Neural cell (in vitro differentiated cells): ENCODE measurements around the gene FANCC. TPM values are rescaled to one million over a fixed set of nuclear protein-coding genes. Genes with fewer than 3 reads are reported as not detected.

Experiments used
- H2AFZ ChIP-seq: fragments of 200-600, 300-800 bp; sonication (generic), shearing (Covaris generic); 2 replicates; pipeline ENCODE4 v1.6.0; 2014; ENCODE audit warnings: low read depth, mild to moderate bottlenecking, antibody characterized with exemption, low read length, moderate library complexity
- H3F3A ChIP-seq: fragments of 200-600 bp; shearing (Covaris generic); 2 replicates; pipeline ENCODE4 v1.6.1; 2016; ENCODE audit warnings: mild to moderate bottlenecking, moderate library complexity, mixed read lengths, antibody characterized with exemption, low read length; ENCODE audit not compliant: insufficient read depth, poor library complexity, severe bottlenecking
- H3K27ac ChIP-seq: fragments of 200-600, 300-800 bp; sonication (generic), shearing (Covaris generic); 2 replicates; pipeline ENCODE4 v1.5.1; 2014; ENCODE audit warnings: mild to moderate bottlenecking, low read length, moderate library complexity
- H3K27me3 ChIP-seq: fragments of 300-800, 200-600 bp; sonication (generic), shearing (Covaris generic); 2 replicates; pipeline ENCODE4 v1.6.0; 2014; ENCODE audit warnings: mild to moderate bottlenecking, low read depth, low read length, moderate library complexity; ENCODE audit not compliant: insufficient read depth
- H3K36me3 ChIP-seq: fragments of 300-800, 200-600 bp; sonication (generic), shearing (Covaris generic); 2 replicates; pipeline ENCODE4 v1.5.1; 2014; ENCODE audit warnings: mild to moderate bottlenecking, antibody characterized with exemption, low read length, moderate library complexity; ENCODE audit not compliant: insufficient read depth
- H3K4me2 ChIP-seq: fragments of 300-800, 200-600 bp; sonication (generic), shearing (Covaris generic); 2 replicates; pipeline ENCODE4 v1.6.0; 2014; ENCODE audit warnings: mild to moderate bottlenecking, low read length
- H3K4me3 ChIP-seq: fragments of 300-800, 200-600 bp; sonication (generic), shearing (Covaris generic); 2 replicates; pipeline ENCODE4 v1.5.1; 2014; ENCODE audit warnings: mild to moderate bottlenecking, low read length, moderate library complexity
- H3K79me2 ChIP-seq: fragments of 200-600 bp; shearing (Covaris generic); replicated peaks from 2 replicates; pipeline ENCODE4 v1.6.0; 2014; ENCODE audit warnings: mild to moderate bottlenecking, low read length, moderate library complexity; ENCODE audit not compliant: insufficient read depth
- H3K9ac ChIP-seq: fragments of 300-800, 200-600 bp; sonication (generic), shearing (Covaris generic); 2 replicates; pipeline ENCODE4 v1.6.1; 2016; ENCODE audit warnings: mild to moderate bottlenecking, low read length, mixed read lengths
- H3K9me2 ChIP-seq: fragments of 200-600 bp; shearing (Covaris generic); 2 replicates; pipeline ENCODE4 v1.6.1; 2016; ENCODE audit warnings: mild to moderate bottlenecking, low read length, mixed read lengths; ENCODE audit not compliant: insufficient read depth
- H3K9me3 ChIP-seq: fragments of 200-600, 300-800 bp; sonication (generic), shearing (Covaris generic); 2 replicates; pipeline ENCODE4 v1.6.1; 2016; ENCODE audit warnings: mild to moderate bottlenecking, mixed run types, low read length, moderate library complexity, mixed read lengths
- H4K20me1 ChIP-seq: fragments of 200-600 bp; shearing (Covaris generic); 2 replicates; pipeline ENCODE4 v1.6.1; 2016; ENCODE audit warnings: mild to moderate bottlenecking, mixed run types; ENCODE audit not compliant: insufficient read depth
- EP300 ChIP-seq: fragments of 450-650 bp; conservative IDR thresholded peaks from 2 replicates; pipeline ENCODE4 v1.6.1; 2014; ENCODE audit warnings: antibody characterized with exemption, mild to moderate bottlenecking, moderate library complexity; ENCODE audit not compliant: poor library complexity, severe bottlenecking
- EZH2 ChIP-seq: fragments of 200-600, 300-800 bp; shearing (Covaris generic), sonication (generic); IDR thresholded peaks from 2 replicates; pipeline ENCODE4 v1.6.1; 2014; ENCODE audit warnings: antibody characterized with exemption, low read length, borderline replicate concordance, mild to moderate bottlenecking; ENCODE audit not compliant: insufficient read depth, poor library complexity, severe bottlenecking
- MXI1 ChIP-seq: fragments of 450-650 bp; conservative IDR thresholded peaks from 2 replicates; pipeline ENCODE4 v1.6.1; 2014; ENCODE audit warnings: antibody characterized with exemption, mild to moderate bottlenecking; ENCODE audit not compliant: poor library complexity, severe bottlenecking
- POLR2AphosphoS5 ChIP-seq: IDR thresholded peaks from 2 replicates; pipeline ENCODE4 v1.6.1; 2012
- RAD21 ChIP-seq: fragments of 450-650 bp; conservative IDR thresholded peaks from 2 replicates; pipeline ENCODE4 v1.6.1; 2014; ENCODE audit warnings: antibody characterized with exemption, mild to moderate bottlenecking, moderate library complexity
- SMC3 ChIP-seq: fragments of 450-650 bp; conservative IDR thresholded peaks from 2 replicates; pipeline ENCODE4 v1.6.1; 2014; ENCODE audit warnings: antibody characterized with exemption, mild to moderate bottlenecking, moderate library complexity; ENCODE audit not compliant: poor library complexity
- TAF1 ChIP-seq: IDR thresholded peaks from 2 replicates; pipeline ENCODE4 v1.6.1; 2012; ENCODE audit warnings: low read depth
- polyA plus RNA-seq: library from polyadenylated mRNA; depleted of rRNA; stranded (reverse); fragments of >200 nt; gene quantifications from 2 replicates; pipeline ENCODE4 v1.2.3, GENCODE V29; 2014
- TF ChIP-seq, protein P1 (sequence below): fragments of 450-650 bp; IDR thresholded peaks from 2 replicates; pipeline ENCODE4 v1.5.1; 2014; ENCODE audit warnings: antibody characterized with exemption, mild to moderate bottlenecking, moderate library complexity; ENCODE audit not compliant: poor library complexity, severe bottlenecking
- TF ChIP-seq, protein P2 (sequence below): IDR thresholded peaks from 2 replicates; pipeline ENCODE4 v1.6.1; 2012; ENCODE audit warnings: borderline replicate concordance

FANCC gene
- polyA plus RNA-seq, 1 donor from 2014 or later = 9.7 TPM

DNA sequence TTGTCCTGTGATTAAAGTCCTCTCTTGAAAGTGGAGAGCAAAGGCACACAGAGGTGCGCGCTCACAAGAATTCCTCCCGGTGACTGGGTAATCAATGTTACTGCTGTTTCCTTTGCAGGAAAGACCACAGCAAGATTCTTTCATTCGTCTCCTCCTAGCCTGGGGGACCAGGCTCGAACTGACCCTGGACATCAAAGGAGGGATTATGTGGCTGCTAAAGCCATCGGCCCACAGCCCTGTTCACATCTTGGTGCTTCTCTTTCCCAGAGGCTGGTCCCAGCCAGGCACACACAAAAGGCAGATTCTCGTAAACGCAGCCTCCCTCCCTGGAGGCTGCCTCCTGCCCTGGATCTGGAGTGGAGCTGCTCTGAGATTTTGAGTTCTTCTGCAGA is 230.9 kb downstream of the FANCC start:
- Histone ChIP-seq H3K4me2 (no peak overlapping the region), H3K27ac (no peak overlapping the region), H3K4me3 (no peak overlapping the region), H4K20me1 (no peaks in the 10 kb centered on the region), H3K9ac (no peak overlapping the region), H2AFZ (no peak overlapping the region), H3F3A (no peaks in the 10 kb centered on the region), H3K27me3 (no peaks in the 10 kb centered on the region), H3K36me3 (no peaks in the 10 kb centered on the region), H3K9me3 (no peaks in the 10 kb centered on the region), H3K9me2 (no peaks in the 10 kb centered on the region), H3K79me2 (no peaks in the 10 kb centered on the region)
- TF ChIP-seq SMC3 (no peak), EP300 (no peak), TAF1 (no peak), MXI1 (no peak), RAD21 (no peak), POLR2AphosphoS5 (no peak), EZH2 (no peak)
- TF ChIP-seq, protein P1, sequence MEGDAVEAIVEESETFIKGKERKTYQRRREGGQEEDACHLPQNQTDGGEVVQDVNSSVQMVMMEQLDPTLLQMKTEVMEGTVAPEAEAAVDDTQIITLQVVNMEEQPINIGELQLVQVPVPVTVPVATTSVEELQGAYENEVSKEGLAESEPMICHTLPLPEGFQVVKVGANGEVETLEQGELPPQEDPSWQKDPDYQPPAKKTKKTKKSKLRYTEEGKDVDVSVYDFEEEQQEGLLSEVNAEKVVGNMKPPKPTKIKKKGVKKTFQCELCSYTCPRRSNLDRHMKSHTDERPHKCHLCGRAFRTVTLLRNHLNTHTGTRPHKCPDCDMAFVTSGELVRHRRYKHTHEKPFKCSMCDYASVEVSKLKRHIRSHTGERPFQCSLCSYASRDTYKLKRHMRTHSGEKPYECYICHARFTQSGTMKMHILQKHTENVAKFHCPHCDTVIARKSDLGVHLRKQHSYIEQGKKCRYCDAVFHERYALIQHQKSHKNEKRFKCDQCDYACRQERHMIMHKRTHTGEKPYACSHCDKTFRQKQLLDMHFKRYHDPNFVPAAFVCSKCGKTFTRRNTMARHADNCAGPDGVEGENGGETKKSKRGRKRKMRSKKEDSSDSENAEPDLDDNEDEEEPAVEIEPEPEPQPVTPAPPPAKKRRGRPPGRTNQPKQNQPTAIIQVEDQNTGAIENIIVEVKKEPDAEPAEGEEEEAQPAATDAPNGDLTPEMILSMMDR = no peak
- TF ChIP-seq, protein P2, sequence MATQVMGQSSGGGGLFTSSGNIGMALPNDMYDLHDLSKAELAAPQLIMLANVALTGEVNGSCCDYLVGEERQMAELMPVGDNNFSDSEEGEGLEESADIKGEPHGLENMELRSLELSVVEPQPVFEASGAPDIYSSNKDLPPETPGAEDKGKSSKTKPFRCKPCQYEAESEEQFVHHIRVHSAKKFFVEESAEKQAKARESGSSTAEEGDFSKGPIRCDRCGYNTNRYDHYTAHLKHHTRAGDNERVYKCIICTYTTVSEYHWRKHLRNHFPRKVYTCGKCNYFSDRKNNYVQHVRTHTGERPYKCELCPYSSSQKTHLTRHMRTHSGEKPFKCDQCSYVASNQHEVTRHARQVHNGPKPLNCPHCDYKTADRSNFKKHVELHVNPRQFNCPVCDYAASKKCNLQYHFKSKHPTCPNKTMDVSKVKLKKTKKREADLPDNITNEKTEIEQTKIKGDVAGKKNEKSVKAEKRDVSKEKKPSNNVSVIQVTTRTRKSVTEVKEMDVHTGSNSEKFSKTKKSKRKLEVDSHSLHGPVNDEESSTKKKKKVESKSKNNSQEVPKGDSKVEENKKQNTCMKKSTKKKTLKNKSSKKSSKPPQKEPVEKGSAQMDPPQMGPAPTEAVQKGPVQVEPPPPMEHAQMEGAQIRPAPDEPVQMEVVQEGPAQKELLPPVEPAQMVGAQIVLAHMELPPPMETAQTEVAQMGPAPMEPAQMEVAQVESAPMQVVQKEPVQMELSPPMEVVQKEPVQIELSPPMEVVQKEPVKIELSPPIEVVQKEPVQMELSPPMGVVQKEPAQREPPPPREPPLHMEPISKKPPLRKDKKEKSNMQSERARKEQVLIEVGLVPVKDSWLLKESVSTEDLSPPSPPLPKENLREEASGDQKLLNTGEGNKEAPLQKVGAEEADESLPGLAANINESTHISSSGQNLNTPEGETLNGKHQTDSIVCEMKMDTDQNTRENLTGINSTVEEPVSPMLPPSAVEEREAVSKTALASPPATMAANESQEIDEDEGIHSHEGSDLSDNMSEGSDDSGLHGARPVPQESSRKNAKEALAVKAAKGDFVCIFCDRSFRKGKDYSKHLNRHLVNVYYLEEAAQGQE = no peak

DNA sequence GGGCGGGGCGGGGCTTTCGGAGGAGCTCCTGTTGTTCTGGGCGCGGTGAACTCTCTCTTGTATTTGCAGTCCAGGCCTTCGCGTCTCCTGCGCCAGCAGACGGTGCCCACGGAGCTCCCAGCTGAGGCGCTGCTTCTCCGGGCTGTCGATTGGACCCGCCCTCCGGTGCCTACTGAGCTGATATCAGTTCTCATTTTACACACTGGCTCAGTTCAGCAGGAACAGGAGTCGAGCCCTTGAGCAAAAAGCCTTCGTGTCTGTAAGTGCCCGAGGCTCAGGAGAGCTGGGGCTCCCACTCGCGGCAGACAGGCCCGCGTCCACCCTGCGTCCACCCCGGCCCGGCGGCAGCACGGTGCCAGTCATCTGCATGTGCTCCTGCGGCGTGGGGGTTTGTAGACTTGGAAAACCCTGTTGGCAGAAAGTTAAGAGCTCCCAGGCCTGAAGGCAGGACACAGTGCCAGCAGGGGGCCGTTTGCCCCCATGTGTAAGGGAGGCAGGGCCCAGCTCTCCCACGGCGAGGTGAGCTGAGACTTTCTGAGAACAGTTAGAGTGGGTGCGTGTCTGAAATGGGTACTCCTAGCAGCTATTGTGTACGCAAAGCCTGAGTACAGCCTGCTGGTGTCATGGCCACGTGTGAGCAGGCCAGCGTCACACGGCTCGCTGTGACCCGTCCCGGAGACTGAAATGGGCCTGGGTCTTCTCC is 231.5 kb downstream of the FANCC start:
- no peaks in the 10 kb centered on the region for H3K9me3 ChIP-seq

More for the DNA sequence above, 231.5 kb downstream of the FANCC start:
- H3K79me2 ChIP-seq = no peaks in the 10 kb centered on the region
- H2AFZ ChIP-seq = no peak overlapping the region
- H3F3A ChIP-seq = no peaks in the 10 kb centered on the region
- TF ChIP-seq MXI1 = no peak
- H3K4me2 ChIP-seq = no peak overlapping the region
- no peak overlapping the region for H3K9ac ChIP-seq
- no peak overlapping the region for H3K27ac ChIP-seq
- no peaks in the 10 kb centered on the region for H3K27me3 ChIP-seq
- no peaks in the 10 kb centered on the region for H4K20me1 ChIP-seq
- no peaks in the 10 kb centered on the region for H3K36me3 ChIP-seq
- no peak overlapping the region for H3K4me3 ChIP-seq
- no peaks in the 10 kb centered on the region for H3K9me2 ChIP-seq
